Germinal center (tissue), 1 donor: ENCODE results near the gene SLF1.

Experiments
- DNase-seq: peaks from one replicate; pipeline ENCODE4 v3.0.0; 2012; ENCODE audit warnings: mixed read lengths, low spot score

Gene SLF1

DNA sequence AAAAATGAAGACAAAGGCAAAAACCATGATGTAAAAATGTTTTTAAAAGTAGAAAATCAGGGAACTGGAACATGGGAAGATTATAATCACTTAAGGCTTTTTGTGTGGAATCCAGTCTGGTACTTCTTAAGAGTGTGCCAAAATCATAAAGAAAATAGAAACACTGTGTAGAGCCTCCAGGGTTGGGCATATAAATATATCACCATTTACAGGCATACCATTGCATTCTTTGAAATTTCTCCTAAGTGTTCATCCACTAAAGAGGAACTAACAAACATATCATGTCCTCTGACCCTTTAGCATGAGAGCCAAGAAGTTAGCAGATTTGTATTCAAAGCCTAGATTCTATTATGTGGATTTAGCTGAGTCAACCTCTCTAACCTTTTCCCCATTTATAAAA is 93.3 kb downstream of the SLF1 start:
- no peak for DNase-seq

DNA sequence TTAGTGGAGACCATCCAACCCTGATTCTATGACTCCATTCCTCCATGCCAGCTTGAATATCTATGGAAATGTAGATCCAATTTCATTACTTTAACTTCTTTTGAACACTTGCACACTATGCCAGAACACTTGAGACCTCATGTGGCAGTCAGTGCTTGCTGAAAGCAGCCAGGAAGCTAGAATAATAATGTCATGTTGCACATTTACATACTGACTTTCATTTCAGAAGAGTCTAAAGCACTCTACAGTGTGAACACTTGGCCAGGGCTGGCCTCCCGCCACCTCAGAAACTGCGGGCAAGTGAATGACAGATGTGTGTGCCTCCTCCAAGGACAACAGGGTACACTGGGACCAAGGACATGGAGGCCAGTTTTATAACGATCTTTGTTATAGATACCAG is 97.3 kb downstream of the SLF1 start:
- no peak for DNase-seq

DNA sequence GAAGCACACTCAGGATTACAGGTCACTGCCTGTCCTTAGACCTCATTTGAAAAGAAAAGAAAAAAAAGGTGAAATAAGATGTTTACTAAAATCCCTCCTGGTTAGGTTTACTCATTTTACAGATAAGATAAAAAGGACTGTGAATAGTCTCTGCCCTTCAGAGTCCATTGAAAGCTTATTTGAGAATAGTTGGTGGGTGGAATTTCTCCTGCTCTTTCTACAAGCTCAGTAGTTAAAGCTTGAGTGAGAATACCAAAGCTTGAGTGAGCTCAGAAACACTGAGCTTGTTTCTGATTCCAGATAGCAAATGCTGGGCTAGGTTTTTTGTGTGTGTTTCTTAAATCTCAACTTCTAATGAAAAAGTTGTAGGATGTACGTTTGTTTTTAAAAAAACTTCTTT is 106.7 kb downstream of the SLF1 start:
- no peak for DNase-seq

DNA sequence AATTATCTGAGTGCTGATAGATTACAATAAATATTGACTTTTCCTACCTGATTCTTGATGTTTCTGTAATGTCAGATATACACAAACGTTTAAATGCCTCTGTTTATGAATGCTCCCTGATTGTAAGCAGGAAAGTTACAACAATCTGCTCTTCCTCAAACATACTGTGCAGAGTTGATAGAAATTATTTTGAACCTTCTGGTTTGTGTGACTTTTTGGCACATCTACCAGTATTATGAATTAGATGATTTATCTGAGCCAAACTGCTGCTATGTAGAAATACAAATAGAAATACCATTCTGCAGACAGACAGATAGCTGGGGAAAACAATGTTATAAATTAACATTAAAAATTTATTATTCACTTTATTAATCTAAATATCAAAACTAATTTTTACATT is 113.0 kb downstream of the SLF1 start:
- DNase-seq: no peak

DNA sequence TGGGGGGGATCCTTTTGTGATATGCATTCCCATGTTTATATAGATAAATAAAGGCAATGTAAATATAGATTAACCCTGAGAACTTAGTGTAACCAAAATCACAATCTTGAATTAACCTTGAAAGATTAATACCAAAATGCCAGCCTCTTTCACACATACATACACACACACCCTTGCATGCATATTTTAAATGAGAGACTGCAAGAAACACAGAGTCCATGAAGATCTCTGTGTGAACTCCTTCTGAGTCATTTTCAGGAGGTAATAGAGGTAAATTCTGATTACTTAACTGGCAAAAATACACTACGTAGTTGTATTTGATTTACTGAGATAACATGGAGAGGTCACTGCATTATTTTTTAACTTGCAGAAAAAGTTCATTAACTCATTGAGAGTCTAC is 118.0 kb downstream of the SLF1 start:
- DNase-seq: no peak

DNA sequence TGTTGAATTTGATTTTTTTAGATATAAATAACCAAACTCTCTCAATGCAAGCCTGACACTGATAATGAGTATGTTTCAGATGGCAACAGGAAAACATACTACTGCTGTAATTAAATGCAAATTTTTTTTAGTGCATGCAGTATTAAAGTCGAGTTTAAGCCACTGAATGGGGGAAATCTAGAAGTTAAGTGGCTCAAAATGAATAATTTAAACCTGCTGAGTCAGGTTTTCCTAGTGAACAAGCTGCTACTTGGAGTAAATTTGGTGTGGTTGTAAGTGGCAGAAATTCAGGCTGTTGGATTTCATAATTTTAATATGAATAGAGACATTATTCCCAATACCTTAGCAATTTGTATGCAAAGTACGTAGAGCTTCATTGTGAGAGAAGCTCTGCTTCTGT is 121.8 kb downstream of the SLF1 start:
- DNase-seq: no peak

DNA sequence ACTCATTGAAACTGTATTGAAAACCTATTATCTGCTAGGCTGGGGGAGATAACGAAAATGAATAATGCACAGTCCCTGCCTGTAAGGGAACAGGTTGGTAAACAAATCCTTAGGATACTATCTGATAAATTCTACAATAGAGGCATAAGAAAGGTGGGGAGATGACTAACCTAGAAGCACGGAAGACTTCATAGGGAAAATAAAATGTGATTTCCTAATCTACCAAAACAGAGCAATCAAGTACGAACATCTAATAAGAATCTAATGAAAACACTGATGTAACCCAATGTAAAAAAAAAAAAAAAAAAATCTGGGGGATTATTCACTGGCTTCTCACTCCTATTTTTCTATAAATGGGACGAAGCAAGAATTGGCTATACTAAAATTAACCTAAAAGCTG is 124.4 kb downstream of the SLF1 start:
- no peak for DNase-seq

DNA sequence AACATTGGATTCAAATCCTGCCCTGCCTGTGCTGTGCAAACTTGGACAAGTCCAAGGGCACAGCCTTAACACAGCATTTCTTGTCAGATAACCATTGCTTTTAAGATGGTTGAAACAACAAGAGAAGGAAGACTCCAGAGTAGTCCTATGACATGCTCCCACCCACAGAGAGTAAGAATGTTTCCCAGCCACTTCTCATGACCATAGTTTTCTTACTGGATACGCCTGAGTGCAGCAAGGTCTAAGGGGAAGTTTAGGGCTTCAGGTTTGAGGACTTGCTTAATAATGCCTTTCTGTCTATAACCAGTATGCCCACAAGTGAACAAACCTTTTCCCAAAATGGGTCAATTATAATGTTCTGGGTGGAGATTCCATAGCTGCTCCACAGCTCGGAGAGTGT is 126.4 kb downstream of the SLF1 start:
- DNase-seq: peak; percentile 4

DNA sequence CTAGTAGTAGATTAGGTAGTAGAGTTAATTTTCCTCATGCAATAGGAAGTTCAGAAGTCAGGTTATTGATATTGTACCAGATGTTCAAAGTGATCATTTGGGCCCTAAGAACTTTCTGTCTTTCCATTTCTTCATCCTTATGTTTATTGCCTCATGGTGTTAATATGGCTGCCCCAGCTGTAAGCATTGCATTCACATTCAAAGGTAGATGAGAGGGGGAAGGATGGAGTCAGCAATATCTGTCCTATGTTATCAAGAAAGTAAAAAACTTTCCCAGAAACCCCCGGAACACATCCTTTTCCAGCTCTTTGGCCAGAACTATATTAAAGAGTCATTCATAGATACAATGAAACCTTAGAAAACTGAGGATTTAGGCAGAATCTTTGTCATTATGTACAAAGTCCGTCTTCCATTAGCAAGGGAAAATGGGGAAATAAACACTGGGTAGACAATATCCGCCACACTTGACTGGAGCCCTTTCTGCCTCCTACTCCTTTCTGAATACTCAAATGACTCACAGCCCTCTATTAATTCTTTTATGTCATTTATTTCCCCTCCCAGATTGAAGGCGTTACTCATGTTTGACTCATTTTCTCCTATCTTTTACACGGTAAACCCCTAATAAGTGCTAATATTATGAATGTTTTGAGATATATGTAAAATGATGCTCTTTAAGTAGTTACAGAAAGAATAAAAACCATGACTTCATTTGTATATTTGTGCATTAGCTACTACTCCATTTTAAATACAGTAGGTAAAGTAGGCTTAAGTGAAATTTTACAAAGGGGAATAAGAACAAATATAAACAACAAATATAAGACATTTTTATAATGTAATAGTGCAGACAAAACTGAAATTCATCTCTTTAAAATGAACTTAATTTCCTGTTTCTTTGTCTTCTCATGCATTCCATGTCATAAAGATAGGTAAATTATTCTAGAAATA is 127.6 kb downstream of the SLF1 start:
- peak; percentile 22 for DNase-seq

DNA sequence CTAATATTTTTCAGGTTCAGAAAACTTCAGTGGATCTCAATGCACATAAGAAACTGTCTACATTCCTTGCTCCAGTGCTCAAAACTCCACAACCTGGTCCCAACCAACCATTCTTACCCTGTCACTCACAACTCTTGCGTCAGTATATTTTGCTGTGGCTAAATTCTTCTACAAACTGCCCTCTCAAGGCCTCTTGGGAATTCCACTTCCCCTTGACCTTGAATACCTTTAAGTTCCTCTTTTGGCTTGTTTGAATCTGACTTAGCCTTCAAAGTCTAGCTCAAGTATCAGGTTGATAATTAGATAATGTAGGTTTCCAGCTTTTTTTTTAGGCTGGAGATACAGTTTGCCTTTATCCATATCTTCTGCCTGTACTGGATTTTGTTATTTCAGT is 128.3 kb downstream of the SLF1 start:
- DNase-seq: peak; percentile 18
